ENCODE results near the gene RNF150.

DNA sequence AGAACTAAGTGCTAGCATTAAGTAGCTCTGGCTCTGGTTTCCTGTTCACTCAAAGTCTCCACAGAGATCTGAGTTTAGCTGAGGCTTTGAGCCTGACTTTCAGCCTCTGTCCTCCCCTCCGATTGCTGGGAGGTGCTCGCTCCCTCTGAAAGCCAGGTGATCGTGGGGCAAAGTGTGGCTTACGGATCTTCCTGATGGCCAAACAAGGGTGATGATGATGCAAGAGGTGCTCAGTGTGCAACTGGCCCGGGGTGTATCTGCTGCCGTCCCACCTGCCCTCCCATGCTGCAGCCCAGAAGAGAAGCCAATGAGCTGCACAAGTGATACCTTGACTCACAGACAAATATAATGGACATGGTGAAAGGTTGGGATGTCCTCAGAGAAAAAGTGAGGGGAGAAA, 207.9 kb downstream of the RNF150 start:
- TF ChIP-seq GATA3 (IDR thresholded peaks at IDR 0.05; ENCODE audit: low read depth, low read length) (no peak), GATA2 (IDR thresholded peaks at IDR 0.05; ENCODE audit: low read depth, low read length) (no peak)

Data from SH-SY5Y (cell line).